Gastroesophageal sphincter (tissue), 3 donors: ENCODE results near the gene DEDD.

Experiments
- CTCF ChIP-seq, 4 experiments: fragments of 200-600 bp in 2 of 4; fragments of 450-650 bp in 2 of 4; sonication (generic) in 1 of 4; IDR thresholded peaks; one replicate each; pipeline ENCODE4 v1.5.1; 2017 to 2019; ENCODE audit warnings: antibody characterized with exemption in 4 of 4, mild to moderate bottlenecking in 2 of 4, moderate library complexity in 2 of 4
- EP300 ChIP-seq: sonication (generic); formaldehyde crosslinking; IDR thresholded peaks from one replicate; pipeline ENCODE4 v1.6.1; 2017; ENCODE audit warnings: antibody characterized with exemption, mild to moderate bottlenecking
- POLR2AphosphoS5 ChIP-seq: sonication (generic); formaldehyde crosslinking; IDR thresholded peaks from one replicate; pipeline ENCODE4 v1.6.1; 2017; ENCODE audit warnings: antibody characterized with exemption

DNA sequence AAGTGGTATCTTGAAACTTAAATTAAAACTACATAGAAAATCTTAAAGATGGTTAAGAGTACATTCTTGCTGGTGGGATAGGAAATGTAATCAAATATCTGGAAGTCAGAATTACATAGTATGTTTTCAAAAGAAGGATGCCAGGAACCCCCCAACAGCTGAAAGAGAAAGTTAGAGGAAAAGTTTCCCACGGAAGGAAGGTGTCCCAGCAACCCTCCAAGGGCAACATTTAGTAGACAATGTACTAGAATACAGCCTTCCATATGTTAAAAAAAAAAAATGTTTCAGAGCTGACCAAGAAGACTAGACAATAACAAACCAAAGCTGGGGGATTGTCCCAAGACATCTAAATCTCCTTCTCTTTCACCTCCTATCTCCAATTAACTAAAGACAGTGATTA, 2.2 kb downstream of the DEDD start:
- TF ChIP-seq CTCF (IDR thresholded peaks at IDR 0.05) (no peak), POLR2AphosphoS5 (no peak), EP300 (no peak)
